Neuronal stem cell (in vitro differentiated cells): ENCODE measurements around the gene SPATA12.

Experiments used
- DNase-seq: peaks from one replicate; pipeline ENCODE4 v3.0.0-alpha.2; 2013; ENCODE audit warnings: low spot score
- H2AFZ ChIP-seq: one replicate; pipeline ENCODE4 v1.6.1; 2013; ENCODE audit warnings: mild to moderate bottlenecking, low read length, inconsistent platforms
- H2AK5ac ChIP-seq: 2 replicates; pipeline ENCODE4 v1.6.1; 2013; ENCODE audit warnings: low read depth, mild to moderate bottlenecking, inconsistent platforms, low read length, moderate library complexity, mixed read lengths
- H2BK120ac ChIP-seq: 2 replicates; pipeline ENCODE4 v1.6.1; 2013; ENCODE audit warnings: low read depth, mild to moderate bottlenecking, inconsistent platforms, low read length, moderate library complexity, mixed read lengths
- H2BK12ac ChIP-seq: one replicate; pipeline ENCODE4 v1.6.1; 2013; ENCODE audit warnings: low read length, inconsistent platforms
- H2BK15ac ChIP-seq: 2 replicates; pipeline ENCODE4 v1.6.1; 2013; ENCODE audit warnings: mild to moderate bottlenecking, low read length, inconsistent platforms, mixed read lengths
- H2BK5ac ChIP-seq: one replicate; pipeline ENCODE4 v1.6.1; 2013; ENCODE audit warnings: inconsistent platforms, mild to moderate bottlenecking, low read length, moderate library complexity
- H3K14ac ChIP-seq: one replicate; pipeline ENCODE4 v1.6.1; 2013; ENCODE audit warnings: low read length, inconsistent platforms
- H3K18ac ChIP-seq: 2 replicates; pipeline ENCODE4 v1.6.1; 2013; ENCODE audit warnings: low read length, inconsistent platforms
- H3K23ac ChIP-seq: 2 replicates; pipeline ENCODE4 v1.6.1; 2013; ENCODE audit warnings: low read depth, mild to moderate bottlenecking, mixed read lengths, low read length, inconsistent platforms; ENCODE audit not compliant: poor library complexity
- H3K27ac ChIP-seq: replicated peaks from 3 replicates; pipeline ENCODE4 v1.5.1; 2013; ENCODE audit warnings: low read length, inconsistent platforms
- H3K27me3 ChIP-seq, 3 experiments: 2 replicates each; pipeline ENCODE4 v1.6.1; 2013; ENCODE audit warnings: low read length in 3 of 3, mild to moderate bottlenecking in 2 of 3, inconsistent platforms in 1 of 3, low read depth in 1 of 3, mixed read lengths in 1 of 3, moderate library complexity in 1 of 3; ENCODE audit not compliant: control insufficient read depth in 3 of 3, insufficient read depth in 3 of 3
- H3K36me3 ChIP-seq, 2 donors: replicated peaks in 1 of 2; 2 replicates each; pipeline ENCODE4 v1.6.1; 2013; ENCODE audit warnings: low read length in 2 of 2; ENCODE audit not compliant: control insufficient read depth in 2 of 2, insufficient read depth in 2 of 2
- H3K4ac ChIP-seq: 2 replicates; pipeline ENCODE4 v1.6.1; 2013; ENCODE audit warnings: inconsistent platforms, mild to moderate bottlenecking, low read length, moderate library complexity
- H3K4me1 ChIP-seq, 2 donors: 1 replicate in 1 of 2; 2 replicates in 1 of 2; pipeline ENCODE4 v1.6.1; 2013; ENCODE audit warnings: low read length in 2 of 2, low read depth in 1 of 2; ENCODE audit not compliant: control insufficient read depth in 2 of 2, insufficient read depth in 1 of 2
- H3K4me2 ChIP-seq: one replicate; pipeline ENCODE4 v1.6.1; 2013; ENCODE audit warnings: mild to moderate bottlenecking, low read length, inconsistent platforms; ENCODE audit not compliant: insufficient read depth, poor library complexity, severe bottlenecking
- H3K4me3 ChIP-seq, 2 donors: 2 replicates each; pipeline ENCODE4 v1.5.1; 2013; ENCODE audit warnings: low read length in 2 of 2, mild to moderate bottlenecking in 2 of 2, inconsistent platforms in 1 of 2, moderate library complexity in 1 of 2
- H3K79me1 ChIP-seq: one replicate; pipeline ENCODE4 v1.6.1; 2013; ENCODE audit warnings: low read depth, mild to moderate bottlenecking, inconsistent platforms, low read length, moderate library complexity
- H3K9ac ChIP-seq: one replicate; pipeline ENCODE4 v1.6.1; 2013; ENCODE audit warnings: mild to moderate bottlenecking, low read depth, low read length, inconsistent platforms; ENCODE audit not compliant: poor library complexity
- H3K9me3 ChIP-seq, 2 donors: replicated peaks in 1 of 2; 2 replicates each; pipeline versions ENCODE3 to v1.6.1; 2013; ENCODE audit warnings: low read length in 2 of 2, mild to moderate bottlenecking in 2 of 2, inconsistent platforms in 1 of 2, low read depth in 1 of 2, mixed read lengths in 1 of 2, moderate library complexity in 1 of 2; ENCODE audit not compliant: control insufficient read depth in 2 of 2, insufficient read depth in 1 of 2
- H4K8ac ChIP-seq: one replicate; pipeline ENCODE4 v1.6.1; 2013; ENCODE audit warnings: low read depth, mild to moderate bottlenecking, inconsistent platforms, low read length, moderate library complexity
- H4K91ac ChIP-seq: one replicate; pipeline ENCODE4 v1.6.1; 2013; ENCODE audit warnings: low read length, low read depth, mild to moderate bottlenecking, inconsistent platforms; ENCODE audit not compliant: poor library complexity
- WGBS, 2 donors: extraction: QIAGEN DNeasy Blood & Tissue Kit; methylation state at CpG; one replicate each; pipeline ENCODE4 v1.1.7; 2013; ENCODE audit warnings: missing lambda C conversion rate in 2 of 2, mixed read lengths in 1 of 2; ENCODE audit not compliant: insufficient read length in 2 of 2, insufficient replicate concordance in 1 of 2; ENCODE audit errors: extremely low coverage in 2 of 2; 5-methylcytosine and 5-hydroxymethylcytosine counted together

Gene SPATA12

DNA sequence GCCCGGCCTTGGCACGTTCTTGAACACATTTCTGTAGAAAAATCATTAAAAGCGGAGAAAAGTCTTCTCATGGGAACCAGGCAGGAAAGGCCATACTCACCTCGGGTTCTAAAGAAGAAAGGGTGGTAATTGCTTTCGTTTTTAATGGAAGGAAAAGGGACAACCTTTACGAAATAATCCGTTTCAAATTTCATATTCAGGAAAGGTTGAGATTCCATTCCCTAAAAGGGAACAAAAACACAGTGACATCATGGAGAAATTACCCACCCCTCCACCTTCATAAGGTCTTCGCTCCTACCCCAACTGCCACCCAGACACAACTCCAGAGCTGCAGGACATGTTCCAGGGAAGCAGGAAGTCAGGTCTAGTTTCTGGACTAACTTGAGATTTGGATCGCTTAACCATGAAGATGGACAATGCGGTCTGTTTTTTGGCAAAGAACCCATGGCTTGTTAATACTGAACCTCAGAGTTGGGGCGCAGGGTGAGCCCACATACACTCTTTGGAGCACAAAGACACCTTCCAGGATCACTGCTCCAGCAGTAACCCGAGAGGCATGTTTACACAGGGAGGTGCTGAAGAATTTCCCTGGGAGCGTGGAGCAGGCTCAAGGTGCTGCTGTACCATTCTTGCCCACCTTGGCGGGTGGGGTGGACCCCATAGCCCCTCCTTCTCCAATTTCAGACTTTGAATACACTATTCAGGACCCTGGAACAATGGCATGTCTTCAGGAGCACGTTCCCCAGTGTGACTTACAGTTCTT, 49.2 kb downstream of the SPATA12 start:
- Histone ChIP-seq H3K4me2 (no peak overlapping the region), H2AFZ (no peak overlapping the region), H2BK120ac (no peak overlapping the region), H3K23ac (no peak overlapping the region), H4K91ac (no peak overlapping the region), H3K27me3 (no peaks in the 10 kb centered on the region), H2BK15ac (no peak overlapping the region), H4K8ac (no peak overlapping the region), H2BK12ac (peak overlapping the region; percentile 75), H2BK5ac (no peak overlapping the region), H3K27ac (peak overlapping the region; percentile 75), H3K4me1 (peaks cover 2 to 13% of the 10 kb centered on the region in 2 donors), H3K18ac (peak overlapping the region; percentile 69), H3K9ac (no peak overlapping the region), H3K36me3 (peaks cover 28 to 87% of the 10 kb centered on the region in 2 donors), H2AK5ac (no peak overlapping the region), H3K4ac (no peak overlapping the region), H3K14ac (no peak overlapping the region), H3K79me1 (peaks cover 3% of the 10 kb centered on the region), H3K4me3 (no peak overlapping the region), H3K9me3 (no peaks in the 10 kb centered on the region)
- no peak for DNase-seq
- no CpG with 5 or more reads among the region's 15 CpGs for WGBS, 2 donors

DNA sequence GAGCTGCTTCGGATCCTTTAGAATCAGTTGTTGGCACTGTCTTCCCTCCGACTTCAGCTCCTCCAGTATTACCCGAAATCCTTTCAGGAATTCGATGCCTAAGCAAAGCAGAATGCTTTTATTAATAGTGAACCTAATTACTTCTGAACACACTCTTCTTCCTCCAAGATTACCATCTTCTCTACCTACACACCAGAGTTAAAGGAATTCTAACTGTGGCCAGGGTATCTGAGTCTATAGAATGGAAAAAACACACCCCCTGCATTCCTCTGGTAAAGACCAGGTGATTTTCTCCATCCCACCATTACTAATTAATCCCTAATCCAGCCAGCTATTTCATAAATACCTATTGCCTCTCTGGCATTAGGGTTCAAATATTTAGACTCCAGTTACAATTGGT, 49.8 kb downstream of the SPATA12 start:
- peak; percentile 26 for DNase-seq
- H2AK5ac ChIP-seq, result no peak overlapping the region
- H3K4ac ChIP-seq, result no peak overlapping the region
- H3K4me2 ChIP-seq, result no peak overlapping the region
- H3K4me3 ChIP-seq, result no peak overlapping the region
- no peak overlapping the region for H2BK15ac ChIP-seq
- no peaks in the 10 kb centered on the region for H3K27me3 ChIP-seq
- no peak overlapping the region for H2BK5ac ChIP-seq
- H3K18ac ChIP-seq, result peak overlapping the region; percentile 69
- H2BK12ac ChIP-seq, result no peak overlapping the region
- H3K14ac ChIP-seq, result no peak overlapping the region
- H3K9ac ChIP-seq, result no peak overlapping the region
- WGBS, 2 donors, result no CpG with 5 or more reads among the region's 4 CpGs
- H4K8ac ChIP-seq, result no peak overlapping the region
- no peak overlapping the region for H2AFZ ChIP-seq
- no peaks in the 10 kb centered on the region for H3K9me3 ChIP-seq
- peaks cover 24 to 86% of the 10 kb centered on the region in 2 donors for H3K36me3 ChIP-seq
- H3K4me1 ChIP-seq, result peaks cover 2 to 13% of the 10 kb centered on the region in 2 donors
- H3K79me1 ChIP-seq, result peaks cover 3% of the 10 kb centered on the region
- H4K91ac ChIP-seq, result no peak overlapping the region
- H3K23ac ChIP-seq, result no peak overlapping the region
- H2BK120ac ChIP-seq, result no peak overlapping the region
- H3K27ac ChIP-seq, result peak overlapping the region; percentile 75

DNA sequence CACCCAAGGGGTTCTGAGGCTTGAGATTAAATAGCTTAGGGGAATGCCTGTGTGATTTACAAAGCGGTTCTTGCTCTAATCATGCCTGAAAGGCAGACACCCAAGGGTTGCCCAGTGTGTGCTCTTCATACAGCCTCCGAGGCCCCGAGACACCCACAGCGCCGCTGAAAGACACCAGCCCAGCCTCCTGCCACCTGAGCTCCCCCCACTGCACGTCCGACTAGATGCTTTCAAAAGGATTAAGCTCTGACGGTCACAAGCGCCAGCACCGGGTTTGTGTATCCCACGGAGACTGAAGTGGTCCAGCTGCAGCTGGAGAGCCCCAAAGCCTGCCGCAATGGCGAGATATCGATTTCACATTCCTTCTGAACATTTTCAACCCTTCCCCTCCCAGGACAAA, 50.3 kb downstream of the SPATA12 start:
- no CpG with 5 or more reads among the region's 14 CpGs for WGBS, 2 donors

DNA sequence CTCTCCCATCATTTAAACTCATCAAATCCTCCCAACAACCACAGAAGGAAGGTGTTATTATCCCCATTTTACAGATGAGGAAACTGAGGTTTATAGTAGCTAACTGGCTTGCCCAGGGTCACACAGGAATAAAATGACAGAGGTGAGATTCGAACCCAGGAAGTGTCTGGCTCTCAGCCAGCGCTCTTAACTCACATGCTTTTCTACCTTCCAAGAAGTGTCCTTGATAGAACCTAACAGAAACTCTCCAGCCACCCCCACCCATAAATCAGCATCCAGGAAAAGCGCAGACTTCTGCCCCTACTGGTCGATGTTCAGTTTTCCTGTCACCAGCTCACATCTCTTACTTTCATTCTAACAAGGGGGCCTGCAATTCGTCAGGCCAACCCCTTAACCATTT, 51.7 kb downstream of the SPATA12 start:
- Histone ChIP-seq H3K9ac (no peak overlapping the region), H3K4me2 (no peak overlapping the region), H4K8ac (no peak overlapping the region), H2BK12ac (no peak overlapping the region), H2BK120ac (no peak overlapping the region), H4K91ac (no peak overlapping the region), H3K4me1 (peaks cover 2 to 13% of the 10 kb centered on the region in 2 donors), H3K18ac (no peak overlapping the region), H3K36me3 (peaks cover 17 to 76% of the 10 kb centered on the region in 2 donors), H3K4ac (no peak overlapping the region), H2BK15ac (no peak overlapping the region), H3K27me3 (no peaks in the 10 kb centered on the region), H2AK5ac (no peak overlapping the region), H3K23ac (no peak overlapping the region), H3K4me3 (no peak overlapping the region), H3K79me1 (peaks cover 3% of the 10 kb centered on the region), H3K14ac (no peak overlapping the region), H2AFZ (no peak overlapping the region), H3K27ac (peak overlapping the region; percentile 50), H2BK5ac (no peak overlapping the region), H3K9me3 (no peaks in the 10 kb centered on the region)
- DNase-seq, result no peak
- no CpG with 5 or more reads among the region's 5 CpGs for whole genome bisulfite sequencing, 2 donors

More for the DNA sequence above, 50.3 kb downstream of the SPATA12 start:
- H4K8ac ChIP-seq, result no peak overlapping the region
- H4K91ac ChIP-seq, result no peak overlapping the region
- peaks cover 3% of the 10 kb centered on the region for H3K79me1 ChIP-seq
- no peak overlapping the region for H2BK5ac ChIP-seq
- H3K27ac ChIP-seq, result peak overlapping the region; percentile 75
- H2BK120ac ChIP-seq, result no peak overlapping the region
- H3K14ac ChIP-seq, result no peak overlapping the region
- no peak overlapping the region for H3K4ac ChIP-seq
- no peak overlapping the region for H3K9ac ChIP-seq
- peaks cover 2 to 15% of the 10 kb centered on the region in 2 donors for H3K4me1 ChIP-seq
- H3K36me3 ChIP-seq, result peaks cover 21 to 88% of the 10 kb centered on the region in 2 donors
- H2BK15ac ChIP-seq, result no peak overlapping the region
- no peak overlapping the region for H2BK12ac ChIP-seq
- H3K23ac ChIP-seq, result no peak overlapping the region
- no peaks in the 10 kb centered on the region for H3K9me3 ChIP-seq
- H2AFZ ChIP-seq, result no peak overlapping the region
- no peaks in the 10 kb centered on the region for H3K27me3 ChIP-seq
- DNase-seq, result peak; percentile 71
- no peak overlapping the region for H2AK5ac ChIP-seq
- H3K4me2 ChIP-seq, result peak overlapping the region; percentile 22
- H3K4me3 ChIP-seq, result no peak overlapping the region
- no peak overlapping the region for H3K18ac ChIP-seq
